22Rv1 (cell line): Measurements from ENCODE around the gene HPCAL4.

Experiments used
- H3K27ac ChIP-seq: fragments of 450-650 bp; 2 replicates; pipeline ENCODE4 v1.5.1; 2017
- ZFX ChIP-seq: fragments of 450-650 bp; IDR thresholded peaks from 2 replicates; pipeline ENCODE4 v1.6.1; 2017; ENCODE audit warnings: antibody characterized with exemption, borderline replicate concordance
- TF ChIP-seq, protein P1 (sequence below): fragments of 450-650 bp; IDR thresholded peaks from 2 replicates; pipeline ENCODE4 v1.5.1; 2017; ENCODE audit warnings: mild to moderate bottlenecking

HPCAL4 gene

DNA sequence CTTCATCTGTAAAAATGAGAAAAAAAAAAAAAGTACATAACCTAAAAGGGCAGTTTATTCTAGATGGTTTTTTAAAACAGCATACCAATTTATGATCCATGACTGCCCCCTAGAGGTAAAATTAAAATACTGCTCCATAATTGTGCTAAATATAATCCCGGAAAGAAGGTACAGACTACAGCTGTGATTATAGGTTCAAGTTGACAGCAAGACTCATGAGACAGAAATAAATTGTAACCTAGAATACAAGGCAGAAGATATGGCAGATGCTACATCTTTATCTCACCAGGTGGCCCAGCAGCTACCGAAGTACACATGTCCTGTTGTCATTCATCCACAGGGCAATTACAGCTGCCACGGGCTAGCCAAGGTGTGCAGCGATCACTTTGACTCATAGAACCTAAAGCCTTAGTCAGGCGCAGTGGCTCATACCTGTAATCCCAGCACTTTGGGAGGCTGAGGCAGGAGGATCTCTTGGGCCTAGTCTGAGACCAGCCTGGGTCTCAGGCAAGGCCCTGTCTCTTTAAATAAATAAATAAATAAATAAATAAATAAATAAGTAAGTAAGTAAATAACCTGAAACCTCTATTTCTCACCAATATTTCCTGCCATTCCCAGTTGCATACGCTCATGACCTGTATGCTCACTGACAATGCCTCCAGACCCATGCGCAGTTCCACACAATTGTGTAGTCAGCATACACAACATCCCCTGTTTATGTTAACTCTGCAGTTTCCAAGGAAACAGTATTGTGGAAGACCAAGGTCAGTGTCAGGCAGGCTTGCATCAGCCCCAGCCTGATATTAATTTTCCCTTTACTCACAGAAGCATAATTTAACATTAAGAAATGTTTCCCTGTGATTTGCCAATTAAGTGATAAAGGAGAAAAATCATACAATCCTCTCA is 29.1 kb upstream of the HPCAL4 start:
- TF ChIP-seq ZFX, result no peak
- TF ChIP-seq, protein P1, sequence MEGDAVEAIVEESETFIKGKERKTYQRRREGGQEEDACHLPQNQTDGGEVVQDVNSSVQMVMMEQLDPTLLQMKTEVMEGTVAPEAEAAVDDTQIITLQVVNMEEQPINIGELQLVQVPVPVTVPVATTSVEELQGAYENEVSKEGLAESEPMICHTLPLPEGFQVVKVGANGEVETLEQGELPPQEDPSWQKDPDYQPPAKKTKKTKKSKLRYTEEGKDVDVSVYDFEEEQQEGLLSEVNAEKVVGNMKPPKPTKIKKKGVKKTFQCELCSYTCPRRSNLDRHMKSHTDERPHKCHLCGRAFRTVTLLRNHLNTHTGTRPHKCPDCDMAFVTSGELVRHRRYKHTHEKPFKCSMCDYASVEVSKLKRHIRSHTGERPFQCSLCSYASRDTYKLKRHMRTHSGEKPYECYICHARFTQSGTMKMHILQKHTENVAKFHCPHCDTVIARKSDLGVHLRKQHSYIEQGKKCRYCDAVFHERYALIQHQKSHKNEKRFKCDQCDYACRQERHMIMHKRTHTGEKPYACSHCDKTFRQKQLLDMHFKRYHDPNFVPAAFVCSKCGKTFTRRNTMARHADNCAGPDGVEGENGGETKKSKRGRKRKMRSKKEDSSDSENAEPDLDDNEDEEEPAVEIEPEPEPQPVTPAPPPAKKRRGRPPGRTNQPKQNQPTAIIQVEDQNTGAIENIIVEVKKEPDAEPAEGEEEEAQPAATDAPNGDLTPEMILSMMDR, result peak; percentile 78
- H3K27ac ChIP-seq, result no peak overlapping the region

DNA sequence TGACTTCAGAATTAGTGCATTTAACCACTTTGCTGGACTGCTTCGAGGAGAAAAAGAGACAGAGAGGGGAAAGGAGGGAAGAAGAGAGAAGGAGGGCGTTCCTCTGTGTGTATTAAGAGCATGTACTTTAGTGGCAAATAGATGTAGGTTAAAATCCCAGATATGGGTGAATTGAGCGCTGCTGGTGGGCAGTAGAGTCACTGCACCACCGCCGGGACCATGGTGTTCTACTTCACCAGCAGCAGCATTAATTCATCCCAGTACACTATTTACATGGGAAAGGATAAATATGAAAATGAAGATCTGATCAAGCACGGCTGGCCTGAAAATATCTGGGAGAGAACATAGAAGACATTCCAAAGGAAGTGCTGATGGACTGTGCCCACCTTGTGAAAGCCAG is 26.6 kb upstream of the HPCAL4 start:
- no peak overlapping the region for H3K27ac ChIP-seq
- TF ChIP-seq, protein P1, result no peak
- no peak for TF ChIP-seq ZFX

DNA sequence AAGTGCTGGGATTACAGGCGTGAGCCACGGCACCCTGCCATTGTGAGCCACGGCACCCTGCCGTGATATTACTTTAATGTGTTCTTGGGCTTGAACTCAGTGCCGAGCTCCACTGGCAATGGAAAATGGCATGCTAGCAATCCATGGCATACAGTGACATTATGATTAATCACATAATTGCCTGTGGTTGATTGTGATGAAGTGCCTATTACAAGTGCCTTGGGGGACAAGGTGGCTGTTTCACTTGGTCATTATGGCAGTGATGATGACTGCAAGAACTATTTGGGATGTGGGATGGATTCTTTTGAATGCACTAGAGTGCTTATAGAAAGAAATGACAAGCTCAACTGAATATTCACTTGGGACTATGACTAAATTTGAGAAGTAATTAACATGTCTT is 22.3 kb upstream of the HPCAL4 start:
- TF ChIP-seq ZFX, result no peak
- TF ChIP-seq, protein P1, result no peak
- H3K27ac ChIP-seq, result no peak overlapping the region

DNA sequence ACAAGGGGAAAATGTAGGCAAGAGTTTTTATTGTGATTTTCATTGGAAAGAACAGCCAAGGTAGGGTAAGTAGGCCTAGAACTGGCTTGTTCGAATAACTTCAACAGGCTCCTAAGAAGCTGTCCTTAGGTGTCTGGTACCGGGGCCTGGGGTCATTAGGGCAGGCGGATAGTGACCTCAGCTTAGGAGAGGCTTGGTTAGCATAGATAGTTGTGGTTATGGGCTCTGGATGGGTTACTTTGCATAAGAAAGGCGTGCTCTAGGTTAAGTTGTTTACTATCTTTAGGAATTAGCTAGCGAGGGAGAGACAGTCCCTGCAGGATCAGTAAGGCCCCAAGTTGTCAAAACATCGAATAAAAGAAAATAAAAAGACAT is 20.7 kb upstream of the HPCAL4 start:
- no peak overlapping the region for H3K27ac ChIP-seq
- TF ChIP-seq ZFX, result no peak
- TF ChIP-seq, protein P1, result no peak

DNA sequence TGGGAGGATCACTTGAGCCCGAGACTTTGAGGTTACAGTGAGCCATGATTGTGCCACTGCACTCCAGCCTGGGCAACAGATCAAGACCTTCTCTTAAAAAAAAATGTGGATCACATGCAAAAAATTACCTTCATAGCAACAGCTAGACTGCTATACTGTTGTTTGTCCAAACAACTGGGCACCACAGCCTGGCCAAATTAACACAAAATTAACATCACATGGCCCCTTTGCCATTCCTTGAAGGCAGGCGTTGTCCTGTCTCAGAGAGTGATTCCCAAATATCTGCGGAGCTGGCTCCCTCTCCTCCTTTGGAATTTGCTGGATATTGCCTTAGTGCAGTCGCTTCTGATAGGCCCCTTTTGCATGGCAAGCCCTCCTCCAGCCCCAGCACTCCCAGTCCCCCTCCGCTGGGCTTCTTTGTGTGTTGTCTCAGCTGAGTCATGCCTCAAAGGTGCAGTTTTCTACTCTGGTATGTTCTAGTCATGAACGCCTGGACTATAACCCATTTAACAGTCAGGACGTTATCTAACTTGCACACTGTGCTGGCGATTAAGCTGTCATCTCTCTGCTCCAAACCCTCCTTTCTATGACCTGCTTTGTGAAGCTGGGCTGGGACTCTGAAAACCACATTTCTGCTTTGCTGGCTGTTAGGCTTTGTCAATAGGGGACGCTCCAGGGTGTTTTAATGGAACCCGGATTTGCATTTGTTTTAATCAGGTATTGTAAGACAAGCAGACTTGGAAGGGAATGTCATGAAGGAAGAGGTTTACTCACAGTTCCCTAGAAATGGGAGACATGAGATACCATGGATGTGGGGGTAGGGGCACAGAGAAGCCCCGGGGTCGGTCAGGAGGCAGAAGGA is 20.1 kb upstream of the HPCAL4 start:
- TF ChIP-seq, protein P1, result no peak
- no peak for TF ChIP-seq ZFX
- no peak overlapping the region for H3K27ac ChIP-seq

DNA sequence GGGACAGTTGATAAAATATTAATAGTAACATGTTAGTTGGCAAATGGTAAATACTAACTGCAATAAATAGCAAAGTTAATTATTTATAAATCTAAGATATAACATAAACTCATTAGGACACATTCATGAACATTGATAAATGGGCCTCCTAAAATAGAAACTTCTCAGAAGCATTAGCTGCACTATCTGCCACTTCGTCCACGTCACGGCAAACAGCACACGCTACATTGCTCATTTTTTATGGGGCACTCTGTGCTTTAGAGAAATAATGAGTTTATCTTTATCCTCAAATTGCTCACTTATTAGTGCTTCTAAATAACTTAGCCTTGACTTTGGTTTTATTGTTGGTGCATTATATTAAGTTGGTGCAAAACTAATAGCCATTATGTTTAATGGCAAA is 16.3 kb upstream of the HPCAL4 start:
- no peak overlapping the region for H3K27ac ChIP-seq
- TF ChIP-seq, protein P1, result no peak
- TF ChIP-seq ZFX, result no peak

DNA sequence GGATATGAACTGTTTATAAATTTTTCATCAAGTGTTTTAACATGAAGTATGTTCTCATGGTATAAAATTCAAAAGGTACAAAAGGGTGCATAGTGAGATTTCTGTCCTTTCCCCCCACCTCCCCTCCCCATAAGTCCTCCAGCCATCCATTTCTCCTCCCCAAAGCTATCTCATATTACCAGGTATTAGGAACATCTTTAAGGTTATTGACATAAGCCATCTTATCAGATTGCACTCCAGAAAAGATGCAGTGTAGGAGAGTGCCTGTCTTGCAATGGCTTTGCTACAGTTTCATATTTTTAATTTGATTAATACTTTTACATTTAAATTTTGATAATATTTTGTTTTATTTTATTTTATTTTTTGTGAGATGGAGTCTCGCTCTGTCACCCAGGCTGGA is 13.5 kb upstream of the HPCAL4 start:
- TF ChIP-seq, protein P1, result no peak
- no peak for TF ChIP-seq ZFX

More for the DNA sequence above, 13.5 kb upstream of the HPCAL4 start:
- H3K27ac ChIP-seq, result no peak overlapping the region
